Measurements from ENCODE around the gene MYO9A.

DNA sequence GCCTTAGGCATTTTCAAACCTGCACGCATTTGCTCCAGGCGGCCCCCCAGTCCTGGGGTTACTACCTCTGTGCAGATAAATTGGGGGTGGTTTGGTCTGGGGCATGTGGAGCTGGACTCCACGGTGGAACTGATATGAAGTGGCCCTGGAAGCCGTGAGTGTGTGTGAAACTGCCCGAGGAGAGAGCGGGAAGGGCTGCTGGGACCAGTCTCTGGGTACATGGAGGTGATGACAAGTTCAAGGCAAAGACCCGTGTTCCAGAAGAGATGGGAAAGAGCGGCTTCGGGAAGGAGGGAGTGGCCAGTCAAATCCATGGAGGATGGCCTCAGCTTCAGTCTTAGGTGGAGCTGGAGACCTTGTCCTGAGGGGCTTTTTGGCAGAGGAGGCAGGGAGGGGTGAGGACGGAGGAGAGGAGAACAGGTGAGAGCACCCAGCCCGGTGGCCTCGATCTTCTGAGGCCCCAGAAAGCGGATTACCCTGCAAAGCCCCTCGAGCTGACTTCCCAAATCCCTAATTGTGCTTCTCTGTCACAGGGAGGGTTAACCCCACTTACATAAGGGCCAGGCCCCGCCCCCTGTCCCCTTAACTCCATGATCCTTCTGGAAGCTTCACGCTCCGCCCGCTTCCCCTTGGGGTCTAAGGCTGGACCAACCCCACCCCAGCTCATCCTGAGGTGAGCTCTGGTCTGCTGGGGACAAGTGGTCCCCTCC is 309.5 kb downstream of the MYO9A start:
- TF ChIP-seq, protein P1, sequence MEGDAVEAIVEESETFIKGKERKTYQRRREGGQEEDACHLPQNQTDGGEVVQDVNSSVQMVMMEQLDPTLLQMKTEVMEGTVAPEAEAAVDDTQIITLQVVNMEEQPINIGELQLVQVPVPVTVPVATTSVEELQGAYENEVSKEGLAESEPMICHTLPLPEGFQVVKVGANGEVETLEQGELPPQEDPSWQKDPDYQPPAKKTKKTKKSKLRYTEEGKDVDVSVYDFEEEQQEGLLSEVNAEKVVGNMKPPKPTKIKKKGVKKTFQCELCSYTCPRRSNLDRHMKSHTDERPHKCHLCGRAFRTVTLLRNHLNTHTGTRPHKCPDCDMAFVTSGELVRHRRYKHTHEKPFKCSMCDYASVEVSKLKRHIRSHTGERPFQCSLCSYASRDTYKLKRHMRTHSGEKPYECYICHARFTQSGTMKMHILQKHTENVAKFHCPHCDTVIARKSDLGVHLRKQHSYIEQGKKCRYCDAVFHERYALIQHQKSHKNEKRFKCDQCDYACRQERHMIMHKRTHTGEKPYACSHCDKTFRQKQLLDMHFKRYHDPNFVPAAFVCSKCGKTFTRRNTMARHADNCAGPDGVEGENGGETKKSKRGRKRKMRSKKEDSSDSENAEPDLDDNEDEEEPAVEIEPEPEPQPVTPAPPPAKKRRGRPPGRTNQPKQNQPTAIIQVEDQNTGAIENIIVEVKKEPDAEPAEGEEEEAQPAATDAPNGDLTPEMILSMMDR (IDR thresholded peaks at IDR 0.05): no peak
- TF ChIP-seq EZH2phosphoT487 (IDR thresholded peaks at IDR 0.05): no peak

All from neural progenitor cell (in vitro differentiated cells).